ENCODE measurements around the gene KIF18A. TPM values are rescaled to one million over a fixed set of nuclear protein-coding genes. Genes with fewer than 3 reads are reported as not detected.
"Not testable (repeated sequence)": the region's sequence is repeated elsewhere in the genome, so short reads cannot be mapped to it uniquely, and the experiment has no call there.

Gene KIF18A
- total and polyA plus RNA-seq, 2 of the 8 experiments (the other 6 are each of a cell fraction or from before 2014, with no cell fraction given), result 4.0 to 23.3 TPM

DNA sequence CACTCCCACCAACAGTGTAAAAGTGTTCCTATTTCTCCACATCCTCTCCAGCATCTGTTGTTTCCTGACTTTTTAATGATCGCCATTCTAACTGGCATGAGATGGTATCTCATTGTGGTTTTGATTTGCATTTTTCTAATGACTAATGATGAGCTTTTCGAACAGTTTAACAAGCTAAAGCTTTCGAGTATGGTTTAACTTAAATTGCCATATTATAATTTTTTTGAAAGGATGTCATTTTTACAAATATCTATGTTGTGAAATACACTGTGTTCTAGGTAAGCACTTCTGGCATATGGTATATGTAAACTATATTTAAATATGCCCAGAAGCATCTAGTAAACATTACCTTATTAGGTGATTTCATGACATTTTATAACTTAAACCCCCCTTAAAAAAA lies 20.3 kb downstream of the KIF18A start:
- H3K18ac ChIP-seq (ENCODE audit: extremely low read depth, low read length); H2BK15ac ChIP-seq (ENCODE audit: low read length); H3K4me2 ChIP-seq (ENCODE audit: insufficient read depth in 1 of 2, low read depth in 2 of 2, low read length in 2 of 2); H3K23me2 ChIP-seq (ENCODE audit: low read depth, low read length); H2BK20ac ChIP-seq (ENCODE audit: low read length); H4K91ac ChIP-seq (replicated peaks; ENCODE audit: insufficient read length, low read length); H3K27ac ChIP-seq (ENCODE audit: low read depth, low read length); H4K8ac ChIP-seq (ENCODE audit: extremely low read depth, insufficient read depth, low read length); H2BK12ac ChIP-seq (ENCODE audit: low read depth, low read length); POLR2A ChIA-PET (ENCODE audit: partially characterized antibody); H3K4me3 ChIP-seq (ENCODE audit: extremely low read depth in 1 of 4, insufficient read depth in 2 of 4, low read depth in 3 of 4, low read length in 4 of 4); H4K5ac ChIP-seq (ENCODE audit: insufficient read length, low read depth, low read length); H3K79me2 ChIP-seq (ENCODE audit: control insufficient read depth in 1 of 2, insufficient read depth in 2 of 2, low read length in 2 of 2); H2AFZ ChIP-seq (ENCODE audit: low read length); H3K23ac ChIP-seq (ENCODE audit: insufficient read length); FAIRE-seq; H2BK5ac ChIP-seq (ENCODE audit: low read depth, low read length); H3K56ac ChIP-seq (replicated peaks; ENCODE audit: insufficient read length, low read depth, low read length); H3K9ac ChIP-seq (replicated peaks in 1 of 4; ENCODE audit: extremely low read depth in 1 of 4, low read depth in 3 of 4, low read length in 3 of 4); H3K9me3 ChIP-seq (ENCODE audit: insufficient read depth in 2 of 2, low read depth in 1 of 2, low read length in 1 of 2); H2AK5ac ChIP-seq (ENCODE audit: low read depth, low read length); CTCF ChIA-PET (ENCODE audit: partially characterized antibody); H3K14ac ChIP-seq (ENCODE audit: insufficient read length); H4K20me1 ChIP-seq (replicated peaks in 1 of 2; ENCODE audit: control insufficient read depth in 1 of 2, insufficient read depth in 2 of 2, low read length in 2 of 2); H3K79me1 ChIP-seq (ENCODE audit: low read depth, low read length); DNase-seq (ENCODE audit: low read depth in 1 of 2, low spot score in 2 of 2); H3K27me3 ChIP-seq (replicated peaks in 1 of 4; ENCODE audit: control insufficient read depth in 3 of 4, extremely low read depth in 1 of 4, insufficient read depth in 3 of 4, low read length in 3 of 4); H3K4ac ChIP-seq (replicated peaks; ENCODE audit: insufficient read length, low read depth, low read length); H3K4me1 ChIP-seq (replicated peaks in 1 of 4; ENCODE audit: control insufficient read depth in 3 of 4, insufficient read depth in 4 of 4, low read length in 3 of 4); H2BK120ac ChIP-seq (replicated peaks; ENCODE audit: low read depth, low read length): not testable (repeated sequence)
- WGBS, 2 experiments (ENCODE audit: extremely low coverage in 1 of 2, insufficient coverage in 1 of 2, insufficient read length in 1 of 2, insufficient replicate concordance in 2 of 2, low coverage in 1 of 2, low lambda C conversion rate in 2 of 2, missing lambda C conversion rate in 1 of 2), result 93% methylated on average over 3 of the region's 3 CpGs; no CpG with 5 or more reads in 1 of the 2 experiments
- H3K36me3 ChIP-seq (ENCODE audit: control insufficient read depth in 2 of 4, insufficient read depth in 4 of 4, low read length in 3 of 4), result peaks cover 0 to 46% (median 1%) of the 10 kb centered on the region in 4 experiments; a peak in 4 of 8 replicates

DNA sequence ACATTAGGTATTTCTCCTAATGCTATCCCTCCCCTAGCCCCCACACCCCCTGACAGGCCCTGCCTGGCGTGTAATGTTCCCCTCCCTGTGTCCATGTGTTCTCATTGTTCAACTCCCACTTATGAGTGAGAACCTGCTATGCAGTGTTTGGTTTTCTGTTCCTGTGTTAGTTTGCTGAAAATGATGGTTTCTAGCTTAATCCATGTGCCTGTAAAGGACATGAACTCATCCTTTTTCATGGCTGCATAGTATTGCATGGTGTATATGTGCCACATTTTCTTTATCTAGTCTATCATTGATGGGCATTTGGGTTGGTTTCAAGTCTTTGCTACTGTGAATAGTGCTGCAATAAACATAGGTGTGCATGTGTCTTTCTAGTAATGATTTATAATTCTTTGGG lies 20.8 kb downstream of the KIF18A start:
- H2BK12ac ChIP-seq (ENCODE audit: low read depth, low read length); H2BK5ac ChIP-seq (ENCODE audit: low read depth, low read length); H4K20me1 ChIP-seq (replicated peaks in 1 of 2; ENCODE audit: control insufficient read depth in 1 of 2, insufficient read depth in 2 of 2, low read length in 2 of 2); DNase-seq (ENCODE audit: low read depth in 1 of 2, low spot score in 2 of 2); H2AFZ ChIP-seq (ENCODE audit: low read length); CTCF ChIA-PET (ENCODE audit: partially characterized antibody); H3K56ac ChIP-seq (replicated peaks; ENCODE audit: insufficient read length, low read depth, low read length); H3K4ac ChIP-seq (replicated peaks; ENCODE audit: insufficient read length, low read depth, low read length); H3K9me3 ChIP-seq (ENCODE audit: insufficient read depth in 2 of 2, low read depth in 1 of 2, low read length in 1 of 2); H3K4me1 ChIP-seq (replicated peaks in 1 of 4; ENCODE audit: control insufficient read depth in 3 of 4, insufficient read depth in 4 of 4, low read length in 3 of 4); H3K23ac ChIP-seq (ENCODE audit: insufficient read length); H2AK5ac ChIP-seq (ENCODE audit: low read depth, low read length); H3K9ac ChIP-seq (replicated peaks in 1 of 4; ENCODE audit: extremely low read depth in 1 of 4, low read depth in 3 of 4, low read length in 3 of 4); H3K27ac ChIP-seq (ENCODE audit: low read depth, low read length); H3K4me2 ChIP-seq (ENCODE audit: insufficient read depth in 1 of 2, low read depth in 2 of 2, low read length in 2 of 2); H4K5ac ChIP-seq (ENCODE audit: insufficient read length, low read depth, low read length); H2BK15ac ChIP-seq (ENCODE audit: low read length); POLR2A ChIA-PET (ENCODE audit: partially characterized antibody); H3K79me1 ChIP-seq (ENCODE audit: low read depth, low read length); H3K23me2 ChIP-seq (ENCODE audit: low read depth, low read length); H4K91ac ChIP-seq (replicated peaks; ENCODE audit: insufficient read length, low read length); H2BK120ac ChIP-seq (replicated peaks; ENCODE audit: low read depth, low read length); H3K79me2 ChIP-seq (ENCODE audit: control insufficient read depth in 1 of 2, insufficient read depth in 2 of 2, low read length in 2 of 2); H3K14ac ChIP-seq (ENCODE audit: insufficient read length); FAIRE-seq; H3K4me3 ChIP-seq (ENCODE audit: extremely low read depth in 1 of 4, insufficient read depth in 2 of 4, low read depth in 3 of 4, low read length in 4 of 4); H3K18ac ChIP-seq (ENCODE audit: extremely low read depth, low read length); H4K8ac ChIP-seq (ENCODE audit: extremely low read depth, insufficient read depth, low read length); H2BK20ac ChIP-seq (ENCODE audit: low read length); H3K27me3 ChIP-seq (replicated peaks in 1 of 4; ENCODE audit: control insufficient read depth in 3 of 4, extremely low read depth in 1 of 4, insufficient read depth in 3 of 4, low read length in 3 of 4): not testable (repeated sequence)
- H3K36me3 ChIP-seq (ENCODE audit: control insufficient read depth in 2 of 4, insufficient read depth in 4 of 4, low read length in 3 of 4), result peaks cover 0 to 49% (median 1%) of the 10 kb centered on the region in 4 experiments; a peak in 4 of 8 replicates
- WGBS, 2 experiments (ENCODE audit: extremely low coverage in 1 of 2, insufficient coverage in 1 of 2, insufficient read length in 1 of 2, insufficient replicate concordance in 2 of 2, low coverage in 1 of 2, low lambda C conversion rate in 2 of 2, missing lambda C conversion rate in 1 of 2), result 100% methylated on average over 1 of the region's 1 CpG; no CpG with 5 or more reads in 1 of the 2 experiments
